ENCODE data around the gene CENPU. TPM values are rescaled to one million over a fixed set of nuclear protein-coding genes. Genes with fewer than 3 reads are reported as not detected.

Gene CENPU
- polyA plus RNA-seq, 1 experiment = 8.0 TPM

DNA sequence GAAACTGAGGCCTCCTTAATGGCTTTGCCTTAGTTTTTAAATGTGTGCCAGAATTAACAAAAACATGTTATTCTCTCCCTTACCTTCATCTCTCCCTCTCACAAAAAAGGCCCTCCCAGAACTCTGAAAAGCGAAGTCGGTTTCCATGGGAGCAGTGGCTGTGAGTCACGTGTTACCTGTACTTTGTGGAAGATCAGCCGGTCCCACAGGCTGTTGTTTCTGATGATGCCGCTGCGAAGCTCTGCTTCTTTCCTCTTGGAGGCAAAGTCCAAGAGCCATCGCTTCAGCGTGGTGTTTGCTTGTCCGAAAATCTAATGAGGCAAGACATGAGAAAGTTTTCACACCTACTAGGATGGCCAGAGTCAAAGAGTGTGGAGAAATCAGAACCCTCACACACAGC, 32.5 kb upstream of the CENPU start:
- no peaks in the 10 kb centered on the region for H3K9me3 ChIP-seq (ENCODE audit: control insufficient read depth, insufficient read depth, low read length)
- no peak overlapping the region for H3K4me3 ChIP-seq (ENCODE audit: low read depth, low read length)
- ChIA-PET CTCF (no interaction called here), POLR2A (no interaction called here)
- no peak overlapping the region for H3K27ac ChIP-seq (ENCODE audit: low read depth, low read length)
- DNase-seq (ENCODE audit: low read depth, low spot score) = no peak
- H3K27me3 ChIP-seq (ENCODE audit: control insufficient read depth, insufficient read depth, low read length) = no peaks in the 10 kb centered on the region
- TF ChIP-seq, protein P1, sequence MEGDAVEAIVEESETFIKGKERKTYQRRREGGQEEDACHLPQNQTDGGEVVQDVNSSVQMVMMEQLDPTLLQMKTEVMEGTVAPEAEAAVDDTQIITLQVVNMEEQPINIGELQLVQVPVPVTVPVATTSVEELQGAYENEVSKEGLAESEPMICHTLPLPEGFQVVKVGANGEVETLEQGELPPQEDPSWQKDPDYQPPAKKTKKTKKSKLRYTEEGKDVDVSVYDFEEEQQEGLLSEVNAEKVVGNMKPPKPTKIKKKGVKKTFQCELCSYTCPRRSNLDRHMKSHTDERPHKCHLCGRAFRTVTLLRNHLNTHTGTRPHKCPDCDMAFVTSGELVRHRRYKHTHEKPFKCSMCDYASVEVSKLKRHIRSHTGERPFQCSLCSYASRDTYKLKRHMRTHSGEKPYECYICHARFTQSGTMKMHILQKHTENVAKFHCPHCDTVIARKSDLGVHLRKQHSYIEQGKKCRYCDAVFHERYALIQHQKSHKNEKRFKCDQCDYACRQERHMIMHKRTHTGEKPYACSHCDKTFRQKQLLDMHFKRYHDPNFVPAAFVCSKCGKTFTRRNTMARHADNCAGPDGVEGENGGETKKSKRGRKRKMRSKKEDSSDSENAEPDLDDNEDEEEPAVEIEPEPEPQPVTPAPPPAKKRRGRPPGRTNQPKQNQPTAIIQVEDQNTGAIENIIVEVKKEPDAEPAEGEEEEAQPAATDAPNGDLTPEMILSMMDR (IDR thresholded peaks at IDR 0.05; ENCODE audit: low read depth, low read length) = no peak

DNA sequence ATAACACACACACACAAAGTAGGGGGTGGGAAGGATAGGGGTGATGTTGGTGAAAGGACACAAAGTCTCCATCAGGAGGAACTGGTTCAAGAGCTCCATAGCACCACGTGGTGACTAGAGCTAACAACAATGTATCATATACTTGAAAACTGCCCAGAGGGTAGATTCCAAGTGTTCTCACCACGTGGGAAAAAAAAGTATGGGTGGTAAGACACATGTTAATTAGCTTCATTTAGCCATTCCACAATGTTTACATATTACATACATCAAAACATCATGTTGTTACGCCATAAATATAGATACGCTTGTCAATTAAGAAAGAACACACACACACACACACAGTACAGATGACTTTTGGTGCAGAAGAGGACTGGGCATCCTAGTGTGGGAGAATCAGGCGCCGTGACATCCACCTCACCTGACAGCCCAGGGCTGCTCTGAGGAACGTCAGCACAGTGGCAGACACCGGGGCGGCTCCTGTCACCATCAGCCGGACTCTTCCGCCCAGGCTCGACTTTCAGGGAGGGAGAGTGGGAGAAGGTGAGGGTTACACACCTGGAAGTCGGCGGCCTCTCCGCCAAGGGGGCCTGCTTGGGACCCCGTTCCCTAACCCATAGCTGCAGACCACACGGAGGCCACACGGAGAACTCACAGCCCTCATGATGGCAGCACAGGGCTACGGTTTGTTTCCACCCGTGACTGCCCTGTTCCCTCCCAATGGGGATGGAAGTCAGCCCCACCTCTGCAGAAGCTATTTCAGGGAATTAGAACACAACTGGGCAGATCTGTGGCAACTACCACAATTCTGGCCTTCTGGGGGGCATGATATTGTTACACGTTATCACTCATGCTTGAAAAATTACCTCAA, 31.8 kb upstream of the CENPU start:
- H3K4me3 ChIP-seq (ENCODE audit: low read depth, low read length) = no peak overlapping the region
- ChIA-PET CTCF (no interaction called here), POLR2A (no interaction called here)
- no peak for DNase-seq (ENCODE audit: low read depth, low spot score)
- no peaks in the 10 kb centered on the region for H3K9me3 ChIP-seq (ENCODE audit: control insufficient read depth, insufficient read depth, low read length)
- no peaks in the 10 kb centered on the region for H3K27me3 ChIP-seq (ENCODE audit: control insufficient read depth, insufficient read depth, low read length)
- H3K27ac ChIP-seq (ENCODE audit: low read depth, low read length) = no peak overlapping the region
- TF ChIP-seq, protein P1 (IDR thresholded peaks at IDR 0.05; ENCODE audit: low read depth, low read length) = no peak

DNA sequence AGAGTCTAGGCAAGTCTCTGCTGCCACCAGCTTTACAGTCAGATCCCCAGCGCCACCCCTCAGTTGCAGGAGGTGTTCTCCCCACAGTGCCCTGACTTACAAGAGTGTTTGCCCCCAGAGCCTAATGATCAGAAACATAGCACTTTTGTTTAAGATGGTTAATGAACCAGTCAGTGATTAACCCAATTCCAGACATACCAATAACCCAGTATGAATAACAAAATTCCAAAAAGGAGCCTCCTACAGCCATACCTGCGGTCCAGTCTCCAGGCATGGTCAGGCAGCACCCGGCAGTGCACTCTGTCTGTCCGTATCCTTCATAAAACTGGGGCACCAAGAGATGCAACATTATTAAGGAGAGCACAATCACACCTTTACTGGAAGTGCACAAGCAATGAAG, 30.7 kb upstream of the CENPU start:
- ChIA-PET CTCF (interaction anchor here (1.5 kb wide), 1 partner anchor 19 kb away, joined by 5 read pairs; no protein-coding TSS in a partner anchor), POLR2A (no interaction called here)
- Histone ChIP-seq H3K27ac (ENCODE audit: low read depth, low read length) (no peak overlapping the region), H3K9me3 (ENCODE audit: control insufficient read depth, insufficient read depth, low read length) (no peaks in the 10 kb centered on the region), H3K4me3 (ENCODE audit: low read depth, low read length) (no peak overlapping the region), H3K27me3 (ENCODE audit: control insufficient read depth, insufficient read depth, low read length) (no peaks in the 10 kb centered on the region)
- DNase-seq (ENCODE audit: low read depth, low spot score) = no peak
- TF ChIP-seq, protein P1 (IDR thresholded peaks at IDR 0.05; ENCODE audit: low read depth, low read length) = no peak

DNA sequence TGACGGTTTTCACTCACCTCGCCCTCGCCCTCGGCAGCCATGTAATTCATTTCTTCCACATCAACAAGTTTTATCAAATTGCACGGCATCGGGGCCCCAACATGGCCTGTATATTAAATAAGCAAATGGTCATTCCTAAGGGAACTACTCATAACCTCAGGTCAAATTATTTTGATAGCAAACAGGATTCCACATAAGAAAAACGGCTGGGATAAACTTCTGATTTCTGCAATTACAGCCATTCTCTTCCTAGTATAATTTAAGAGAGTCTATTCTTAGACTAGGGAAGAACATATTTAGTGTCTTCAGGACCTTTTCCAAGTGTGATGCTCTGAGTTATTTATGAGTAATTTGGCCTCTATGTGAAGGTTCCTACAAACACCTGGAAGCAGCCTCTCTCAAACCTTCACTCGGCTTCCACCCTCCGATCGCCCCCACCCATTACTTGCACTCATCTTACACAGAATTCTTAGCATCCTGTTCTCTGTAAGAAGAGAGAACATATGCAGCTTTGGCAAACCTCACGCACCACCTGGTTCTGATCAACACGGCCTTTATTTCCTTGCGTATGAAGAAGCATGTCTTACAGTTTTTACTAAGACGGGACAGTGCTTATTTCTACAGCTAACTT, 29.4 kb upstream of the CENPU start:
- POLR2A ChIA-PET = no interaction called here
- no peak for DNase-seq (ENCODE audit: low read depth, low spot score)
- TF ChIP-seq, protein P1 (IDR thresholded peaks at IDR 0.05; ENCODE audit: low read depth, low read length) = no peak
- no peak overlapping the region for H3K4me3 ChIP-seq (ENCODE audit: low read depth, low read length)
- no peaks in the 10 kb centered on the region for H3K9me3 ChIP-seq (ENCODE audit: control insufficient read depth, insufficient read depth, low read length)
- no peaks in the 10 kb centered on the region for H3K27me3 ChIP-seq (ENCODE audit: control insufficient read depth, insufficient read depth, low read length)
- CTCF ChIA-PET = interaction anchor here (1.1 to 1.5 kb wide), 3 partner anchors 18 to 497 kb away, joined by 3 to 5 read pairs (median 3); no protein-coding TSS in a partner anchor
- no peak overlapping the region for H3K27ac ChIP-seq (ENCODE audit: low read depth, low read length)

DNA sequence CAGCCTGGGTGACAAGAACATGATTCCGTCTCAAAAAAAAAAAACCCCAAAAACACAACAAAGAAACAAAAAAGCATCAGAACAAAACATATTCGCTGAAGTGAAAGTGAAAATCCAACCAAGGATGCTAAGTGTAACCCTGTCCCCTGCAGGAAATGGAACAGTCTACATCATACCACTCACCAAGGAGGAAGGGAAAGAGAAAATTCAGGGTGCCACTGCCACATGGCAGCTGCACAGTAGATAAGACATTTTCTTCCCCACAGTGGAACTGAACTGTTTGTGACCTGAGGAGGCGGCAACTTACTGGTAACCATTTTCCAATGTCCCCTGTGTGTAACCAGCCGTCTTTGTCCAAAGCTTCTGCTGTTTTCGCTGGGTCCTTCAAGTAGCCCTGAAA, 28.2 kb upstream of the CENPU start:
- DNase-seq (ENCODE audit: low read depth, low spot score) = no peak
- no peaks in the 10 kb centered on the region for H3K27me3 ChIP-seq (ENCODE audit: control insufficient read depth, insufficient read depth, low read length)
- no peak overlapping the region for H3K27ac ChIP-seq (ENCODE audit: low read depth, low read length)
- CTCF ChIA-PET = interaction anchor here (1.1 to 1.2 kb wide), 2 partner anchors 17 to 496 kb away, joined by 3 read pairs; no protein-coding TSS in a partner anchor
- POLR2A ChIA-PET = no interaction called here
- no peaks in the 10 kb centered on the region for H3K9me3 ChIP-seq (ENCODE audit: control insufficient read depth, insufficient read depth, low read length)
- TF ChIP-seq, protein P1 (IDR thresholded peaks at IDR 0.05; ENCODE audit: low read depth, low read length) = no peak
- H3K4me3 ChIP-seq (ENCODE audit: low read depth, low read length) = no peak overlapping the region

Data from AG04450 (cell line).